ENCODE data around the gene SRGAP2. TPM values are rescaled to one million over a fixed set of nuclear protein-coding genes. Genes with fewer than 3 reads are reported as not detected.
"Not testable (repeated sequence)": the region's sequence is repeated elsewhere in the genome, so short reads cannot be mapped to it uniquely, and the experiment has no call there.

Gene SRGAP2
- total and polyA plus RNA-seq, 4 donors = 14.9 to 99.2 (median 55.0) TPM

- H3K4me1 ChIP-seq (ENCODE audit: control insufficient read depth in 5 of 5, insufficient read depth in 5 of 5, low read length in 5 of 5); DNase-seq; H3K36me3 ChIP-seq (ENCODE audit: control insufficient read depth in 4 of 4, insufficient read depth in 4 of 4, low read length in 4 of 4); H3K27ac ChIP-seq (ENCODE audit: low read depth in 1 of 2, low read length in 1 of 2); ATAC-seq (ENCODE audit: insufficient read depth, low FRiP score); H3K4me3 ChIP-seq; H3K9ac ChIP-seq (ENCODE audit: insufficient read depth in 1 of 2, low read length in 2 of 2); H3K27me3 ChIP-seq (ENCODE audit: control insufficient read depth in 3 of 3, insufficient read depth in 3 of 3, low read length in 2 of 3); H3K9me3 ChIP-seq (ENCODE audit: control insufficient read depth in 4 of 4, insufficient read depth in 3 of 4, low read length in 3 of 4): not testable (repeated sequence)
- WGBS, 2 donors = 61 to 69% methylated on average over 8 to 9 of the region's 9 CpGs
Observed at GRCh38 chr1:206231989-206232388, 28.6 kb downstream of the SRGAP2 start.

- not testable (repeated sequence) for H3K36me3 ChIP-seq (ENCODE audit: control insufficient read depth in 4 of 4, insufficient read depth in 4 of 4, low read length in 4 of 4); H3K4me3 ChIP-seq; H3K9me3 ChIP-seq (ENCODE audit: control insufficient read depth in 4 of 4, insufficient read depth in 3 of 4, low read length in 3 of 4); H3K9ac ChIP-seq (ENCODE audit: insufficient read depth in 1 of 2, low read length in 2 of 2); H3K27ac ChIP-seq (ENCODE audit: low read depth in 1 of 2, low read length in 1 of 2); ATAC-seq (ENCODE audit: insufficient read depth, low FRiP score); H3K4me1 ChIP-seq (ENCODE audit: control insufficient read depth in 5 of 5, insufficient read depth in 5 of 5, low read length in 5 of 5); DNase-seq; H3K27me3 ChIP-seq (ENCODE audit: control insufficient read depth in 3 of 3, insufficient read depth in 3 of 3, low read length in 2 of 3)
- WGBS, 2 donors = 7 to 19% methylated on average over 2 of the region's 5 CpGs
Observed at GRCh38 chr1:206232970-206233645, 29.8 kb downstream of the SRGAP2 start.

- not testable (repeated sequence) for H3K9ac ChIP-seq (ENCODE audit: insufficient read depth in 1 of 2, low read length in 2 of 2); DNase-seq; H3K27me3 ChIP-seq (ENCODE audit: control insufficient read depth in 3 of 3, insufficient read depth in 3 of 3, low read length in 2 of 3); H3K9me3 ChIP-seq (ENCODE audit: control insufficient read depth in 4 of 4, insufficient read depth in 3 of 4, low read length in 3 of 4); H3K4me3 ChIP-seq; H3K36me3 ChIP-seq (ENCODE audit: control insufficient read depth in 4 of 4, insufficient read depth in 4 of 4, low read length in 4 of 4); H3K27ac ChIP-seq (ENCODE audit: low read depth in 1 of 2, low read length in 1 of 2); H3K4me1 ChIP-seq (ENCODE audit: control insufficient read depth in 5 of 5, insufficient read depth in 5 of 5, low read length in 5 of 5); ATAC-seq (ENCODE audit: insufficient read depth, low FRiP score)
- WGBS, 2 donors = 82 to 88% methylated on average over 2 to 3 of the region's 3 CpGs
Observed at GRCh38 chr1:206234189-206234916, 31.0 kb downstream of the SRGAP2 start.

GRCh38 chr1:206235190-206235589 is 31.8 kb downstream of the SRGAP2 start:
- H3K9ac ChIP-seq (ENCODE audit: insufficient read depth in 1 of 2, low read length in 2 of 2); ATAC-seq (ENCODE audit: insufficient read depth, low FRiP score); H3K4me1 ChIP-seq (ENCODE audit: control insufficient read depth in 5 of 5, insufficient read depth in 5 of 5, low read length in 5 of 5); H3K4me3 ChIP-seq; H3K36me3 ChIP-seq (ENCODE audit: control insufficient read depth in 4 of 4, insufficient read depth in 4 of 4, low read length in 4 of 4); DNase-seq; H3K9me3 ChIP-seq (ENCODE audit: control insufficient read depth in 4 of 4, insufficient read depth in 3 of 4, low read length in 3 of 4); H3K27me3 ChIP-seq (ENCODE audit: control insufficient read depth in 3 of 3, insufficient read depth in 3 of 3, low read length in 2 of 3); H3K27ac ChIP-seq (ENCODE audit: low read depth in 1 of 2, low read length in 1 of 2): not testable (repeated sequence)
- 59% methylated on average over 1 of the region's 2 CpGs; no CpG with 5 or more reads in 1 of the 2 donors for WGBS, 2 donors

- H3K4me3 ChIP-seq; H3K4me1 ChIP-seq (ENCODE audit: control insufficient read depth in 5 of 5, insufficient read depth in 5 of 5, low read length in 5 of 5); H3K27me3 ChIP-seq (ENCODE audit: control insufficient read depth in 3 of 3, insufficient read depth in 3 of 3, low read length in 2 of 3); H3K9me3 ChIP-seq (ENCODE audit: control insufficient read depth in 4 of 4, insufficient read depth in 3 of 4, low read length in 3 of 4); ATAC-seq (ENCODE audit: insufficient read depth, low FRiP score); H3K27ac ChIP-seq (ENCODE audit: low read depth in 1 of 2, low read length in 1 of 2); H3K36me3 ChIP-seq (ENCODE audit: control insufficient read depth in 4 of 4, insufficient read depth in 4 of 4, low read length in 4 of 4); H3K9ac ChIP-seq (ENCODE audit: insufficient read depth in 1 of 2, low read length in 2 of 2): not testable (repeated sequence)
- 71 to 79% methylated on average over 4 of the region's 4 CpGs for WGBS, 2 donors
- peak in 1 of 3 donors; percentile 5 for DNase-seq
Observed at GRCh38 chr1:206240288-206240687, 36.9 kb downstream of the SRGAP2 start.

GRCh38 chr1:206243335-206243734 is 40.0 kb downstream of the SRGAP2 start:
- H3K36me3 ChIP-seq (ENCODE audit: control insufficient read depth in 4 of 4, insufficient read depth in 4 of 4, low read length in 4 of 4); H3K9me3 ChIP-seq (ENCODE audit: control insufficient read depth in 4 of 4, insufficient read depth in 3 of 4, low read length in 3 of 4); H3K27me3 ChIP-seq (ENCODE audit: control insufficient read depth in 3 of 3, insufficient read depth in 3 of 3, low read length in 2 of 3); H3K4me3 ChIP-seq; H3K4me1 ChIP-seq (ENCODE audit: control insufficient read depth in 5 of 5, insufficient read depth in 5 of 5, low read length in 5 of 5); H3K27ac ChIP-seq (ENCODE audit: low read depth in 1 of 2, low read length in 1 of 2); H3K9ac ChIP-seq (ENCODE audit: insufficient read depth in 1 of 2, low read length in 2 of 2): not testable (repeated sequence)
- WGBS, 2 donors = 0 to 19% methylated on average over 1 to 3 of the region's 3 CpGs
- DNase-seq (peak; percentile 8 to 31 (median 11)), ATAC-seq (ENCODE audit: insufficient read depth, low FRiP score) (peak; percentile 59)

- not testable (repeated sequence) for H3K27ac ChIP-seq (ENCODE audit: low read depth in 1 of 2, low read length in 1 of 2); H3K4me1 ChIP-seq (ENCODE audit: control insufficient read depth in 5 of 5, insufficient read depth in 5 of 5, low read length in 5 of 5); H3K27me3 ChIP-seq (ENCODE audit: control insufficient read depth in 3 of 3, insufficient read depth in 3 of 3, low read length in 2 of 3); H3K36me3 ChIP-seq (ENCODE audit: control insufficient read depth in 4 of 4, insufficient read depth in 4 of 4, low read length in 4 of 4); H3K9ac ChIP-seq (ENCODE audit: insufficient read depth in 1 of 2, low read length in 2 of 2); ATAC-seq (ENCODE audit: insufficient read depth, low FRiP score); DNase-seq; H3K9me3 ChIP-seq (ENCODE audit: control insufficient read depth in 4 of 4, insufficient read depth in 3 of 4, low read length in 3 of 4); H3K4me3 ChIP-seq
- WGBS, 2 donors = 64 to 68% methylated on average over 1 of the region's 3 CpGs
Observed at GRCh38 chr1:206245479-206245878, 42.1 kb downstream of the SRGAP2 start.

- ATAC-seq (ENCODE audit: insufficient read depth, low FRiP score); H3K4me3 ChIP-seq; DNase-seq; H3K27ac ChIP-seq (ENCODE audit: low read depth in 1 of 2, low read length in 1 of 2); H3K36me3 ChIP-seq (ENCODE audit: control insufficient read depth in 4 of 4, insufficient read depth in 4 of 4, low read length in 4 of 4); H3K9ac ChIP-seq (ENCODE audit: insufficient read depth in 1 of 2, low read length in 2 of 2); H3K4me1 ChIP-seq (ENCODE audit: control insufficient read depth in 5 of 5, insufficient read depth in 5 of 5, low read length in 5 of 5); H3K9me3 ChIP-seq (ENCODE audit: control insufficient read depth in 4 of 4, insufficient read depth in 3 of 4, low read length in 3 of 4); H3K27me3 ChIP-seq (ENCODE audit: control insufficient read depth in 3 of 3, insufficient read depth in 3 of 3, low read length in 2 of 3): not testable (repeated sequence)
- no CpG with 5 or more reads among the region's 10 CpGs for WGBS, 2 donors
Observed at GRCh38 chr1:206246129-206246886, 43.0 kb downstream of the SRGAP2 start.

Measured in lung (tissue), 10 donors.